ENCODE data around the gene RRAGD.

RRAGD gene

DNA sequence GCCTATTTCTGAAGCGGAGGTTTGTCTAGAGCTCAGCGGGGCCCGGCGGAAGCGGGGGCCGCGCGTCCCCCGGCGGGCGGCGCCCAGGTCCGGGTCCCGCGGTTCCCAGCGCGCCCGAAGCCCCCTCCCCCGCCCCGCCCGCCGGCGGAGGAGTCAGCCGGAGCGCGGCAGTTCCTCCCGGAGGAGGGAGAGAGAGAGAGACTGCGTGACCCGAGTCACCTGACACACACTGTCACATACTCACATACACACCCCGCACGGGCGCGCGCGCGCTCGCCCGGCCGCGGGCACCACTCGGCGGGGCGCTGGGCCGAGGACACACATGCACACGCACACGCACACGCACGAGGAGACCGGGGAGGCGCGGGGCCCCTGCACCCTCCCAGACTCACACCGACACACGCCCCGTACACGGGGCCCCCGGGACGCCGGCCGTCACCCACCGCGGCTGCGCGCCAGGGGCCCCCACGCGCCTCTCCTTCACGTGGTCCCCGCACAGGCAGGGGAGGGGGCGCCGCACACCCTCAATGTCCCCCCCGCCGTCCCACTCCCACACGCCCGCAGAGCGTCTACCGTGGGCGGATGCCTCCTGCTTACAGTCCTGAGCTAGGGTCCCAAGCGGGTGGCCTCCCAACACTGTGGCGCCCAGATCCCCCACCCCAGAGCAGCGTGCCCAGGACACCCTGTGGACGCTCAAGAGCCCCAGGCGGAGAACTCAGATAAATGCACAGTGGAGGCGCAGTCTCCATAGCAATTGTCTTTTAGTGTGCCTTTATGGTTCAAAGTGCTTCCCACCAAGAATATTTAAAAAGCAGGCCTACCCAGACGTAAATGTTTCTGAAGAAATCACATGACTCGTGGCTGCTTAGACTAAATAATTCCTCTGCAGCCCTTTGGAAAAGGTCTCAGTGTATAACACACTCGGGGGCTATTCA, at the start of gene RRAGD:
Gene RRAGD, minus strand, starts transcription at position 203 of the 935 bp plus-strand sequence. CDS start 280 bp downstream, outside the sequence.
- intact Hi-C loops (cut with micrococcal nuclease), result no loop called here
- Mint-ChIP-seq H3K4me3 (peak within 1 kb of the TSS; percentile 91), H3K9me3 (no peaks in the 10 kb centered on the region), H3K4me1 (ENCODE audit: low read depth) (peaks cover 19% of the 10 kb centered on the region), H3K36me3 (ENCODE audit: low read depth) (peaks cover 14% of the 10 kb centered on the region), H3K27ac (peak within 1 kb of the TSS; percentile 90), H3K27me3 (peaks cover 8% of the 10 kb centered on the region)

DNA sequence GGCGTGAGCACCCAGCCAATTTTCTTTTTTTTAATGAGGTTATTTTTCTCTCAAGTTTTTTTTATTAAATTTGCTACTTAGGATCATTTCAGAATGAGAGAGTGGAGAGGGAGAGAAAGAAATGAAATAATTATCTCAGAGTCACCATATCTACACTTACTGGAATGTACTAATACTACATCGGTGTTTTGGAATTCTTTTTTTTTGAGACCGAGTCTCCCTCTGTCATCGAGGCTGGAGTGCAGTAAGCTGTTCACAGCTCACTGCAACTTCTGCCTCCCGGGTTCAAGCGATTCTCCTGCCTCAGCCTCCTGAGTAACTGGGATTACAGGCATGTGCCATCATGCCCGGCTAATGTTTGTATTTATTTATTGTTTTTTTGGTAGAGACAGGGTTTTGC, 48.6 kb upstream of the RRAGD start:
- H3K4me3 Mint-ChIP-seq, result no peak overlapping the region
- no peaks in the 10 kb centered on the region for H3K4me1 Mint-ChIP-seq (ENCODE audit: low read depth)
- no peaks in the 10 kb centered on the region for H3K9me3 Mint-ChIP-seq
- no peaks in the 10 kb centered on the region for H3K27me3 Mint-ChIP-seq
- H3K27ac Mint-ChIP-seq, result no peak overlapping the region
- intact Hi-C loops (cut with micrococcal nuclease), result no loop called here
- no peaks in the 10 kb centered on the region for H3K36me3 Mint-ChIP-seq (ENCODE audit: low read depth)

- no peak overlapping the region for H3K27ac Mint-ChIP-seq
- no peaks in the 10 kb centered on the region for H3K27me3 Mint-ChIP-seq
- H3K9me3 Mint-ChIP-seq, result no peaks in the 10 kb centered on the region
- H3K36me3 Mint-ChIP-seq (ENCODE audit: low read depth), result no peaks in the 10 kb centered on the region
- H3K4me1 Mint-ChIP-seq (ENCODE audit: low read depth), result no peaks in the 10 kb centered on the region
- intact Hi-C loops (cut with micrococcal nuclease), result no loop called here
- no peak overlapping the region for H3K4me3 Mint-ChIP-seq
These were observed 47.4 kb upstream of the RRAGD start for GRCh38 chr6:89459501-89459900.

- Mint-ChIP-seq H3K9me3 (no peaks in the 10 kb centered on the region), H3K27me3 (no peaks in the 10 kb centered on the region), H3K27ac (no peak overlapping the region), H3K36me3 (ENCODE audit: low read depth) (no peaks in the 10 kb centered on the region), H3K4me1 (ENCODE audit: low read depth) (no peaks in the 10 kb centered on the region), H3K4me3 (no peak overlapping the region)
- intact Hi-C loops (cut with micrococcal nuclease), result no loop called here
These were observed 46.6 kb upstream of the RRAGD start for GRCh38 chr6:89458704-89459103.

- H3K27me3 Mint-ChIP-seq, result no peaks in the 10 kb centered on the region
- intact Hi-C loops (cut with micrococcal nuclease), result no loop called here
- no peaks in the 10 kb centered on the region for H3K4me1 Mint-ChIP-seq (ENCODE audit: low read depth)
- H3K36me3 Mint-ChIP-seq (ENCODE audit: low read depth), result no peaks in the 10 kb centered on the region
- no peak overlapping the region for H3K27ac Mint-ChIP-seq
- H3K4me3 Mint-ChIP-seq, result no peak overlapping the region
- H3K9me3 Mint-ChIP-seq, result no peaks in the 10 kb centered on the region
These were observed 42.2 kb upstream of the RRAGD start for GRCh38 chr6:89454300-89454699.

- Mint-ChIP-seq H3K36me3 (ENCODE audit: low read depth) (no peaks in the 10 kb centered on the region), H3K27ac (no peak overlapping the region), H3K27me3 (no peaks in the 10 kb centered on the region), H3K9me3 (no peaks in the 10 kb centered on the region), H3K4me3 (no peak overlapping the region), H3K4me1 (ENCODE audit: low read depth) (peaks cover 5% of the 10 kb centered on the region)
- intact Hi-C loops (cut with micrococcal nuclease), result no loop called here
These were observed 40.2 kb upstream of the RRAGD start for GRCh38 chr6:89452281-89452680.

DNA sequence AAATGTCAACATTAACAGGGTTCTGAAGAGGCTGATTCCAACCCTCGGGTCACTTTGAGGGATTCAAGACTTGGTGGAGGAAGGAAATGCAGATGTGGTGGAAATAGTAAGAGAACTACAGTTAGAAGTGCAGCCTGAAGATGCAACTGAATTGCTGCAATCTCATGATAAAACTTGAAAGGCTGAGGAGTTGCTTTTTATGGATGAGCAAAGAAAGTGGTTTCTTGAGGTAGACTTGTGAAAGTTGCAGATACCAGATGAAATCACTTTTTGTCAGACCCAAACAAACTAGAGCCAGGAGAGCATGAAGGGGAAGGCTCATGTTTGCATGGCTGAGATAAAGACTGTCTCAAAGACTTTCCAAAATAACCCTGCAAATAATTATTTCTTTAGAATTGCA, 37.1 kb upstream of the RRAGD start:
- no peak overlapping the region for H3K4me3 Mint-ChIP-seq

DNA sequence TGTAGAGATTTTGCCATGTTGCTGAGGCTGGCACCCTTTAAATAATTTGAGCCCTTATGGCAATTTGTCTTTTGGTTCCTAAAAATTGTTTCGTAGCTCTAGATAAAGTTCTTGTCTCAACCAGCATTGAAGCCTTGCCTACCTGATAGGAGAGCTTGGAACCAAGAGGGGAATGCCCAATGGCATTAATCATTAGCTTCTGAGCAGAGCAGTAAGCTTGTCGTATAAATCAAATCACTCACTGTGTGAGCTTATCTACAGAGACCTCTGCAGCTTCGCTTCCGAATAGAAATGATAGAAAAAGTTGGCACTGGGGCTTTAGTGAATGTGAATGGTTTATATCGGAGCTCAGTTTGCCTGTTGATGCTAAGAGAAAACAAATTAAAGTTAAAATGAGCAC, 31.6 kb upstream of the RRAGD start:
- H3K27me3 Mint-ChIP-seq, result no peaks in the 10 kb centered on the region
- H3K27ac Mint-ChIP-seq, result no peak overlapping the region
- no peaks in the 10 kb centered on the region for H3K4me1 Mint-ChIP-seq (ENCODE audit: low read depth)
- intact Hi-C loops (cut with micrococcal nuclease), result no loop called here
- no peaks in the 10 kb centered on the region for H3K9me3 Mint-ChIP-seq
- H3K4me3 Mint-ChIP-seq, result no peak overlapping the region
- no peaks in the 10 kb centered on the region for H3K36me3 Mint-ChIP-seq (ENCODE audit: low read depth)

More for the DNA sequence above, 37.1 kb upstream of the RRAGD start:
- no peaks in the 10 kb centered on the region for H3K27me3 Mint-ChIP-seq
- H3K9me3 Mint-ChIP-seq, result no peaks in the 10 kb centered on the region
- no peak overlapping the region for H3K27ac Mint-ChIP-seq
- H3K4me1 Mint-ChIP-seq (ENCODE audit: low read depth), result peaks cover 5% of the 10 kb centered on the region
- H3K36me3 Mint-ChIP-seq (ENCODE audit: low read depth), result no peaks in the 10 kb centered on the region
- intact Hi-C loops (cut with micrococcal nuclease), result no loop called here

GRCh38 chr6:89440200-89440599, 28.1 kb upstream of the RRAGD start:
- H3K9me3 Mint-ChIP-seq, result no peaks in the 10 kb centered on the region

GRCh38 chr6:89439014-89439413, 26.9 kb upstream of the RRAGD start:
- H3K4me3 Mint-ChIP-seq, result no peak overlapping the region
- H3K36me3 Mint-ChIP-seq (ENCODE audit: low read depth), result no peaks in the 10 kb centered on the region
- peaks cover 4% of the 10 kb centered on the region for H3K27me3 Mint-ChIP-seq
- no peak overlapping the region for H3K27ac Mint-ChIP-seq
- no peaks in the 10 kb centered on the region for H3K9me3 Mint-ChIP-seq
- peaks cover 1% of the 10 kb centered on the region for H3K4me1 Mint-ChIP-seq (ENCODE audit: low read depth)
- intact Hi-C loops (cut with micrococcal nuclease), result no loop called here

More at GRCh38 chr6:89440200-89440599, 28.1 kb upstream of the RRAGD start:
- Mint-ChIP-seq H3K27ac (no peak overlapping the region), H3K27me3 (no peaks in the 10 kb centered on the region), H3K4me3 (no peak overlapping the region), H3K36me3 (ENCODE audit: low read depth) (no peaks in the 10 kb centered on the region), H3K4me1 (ENCODE audit: low read depth) (no peaks in the 10 kb centered on the region)
- intact Hi-C loops (cut with micrococcal nuclease), result no loop called here

- Mint-ChIP-seq H3K27ac (no peak overlapping the region), H3K4me1 (ENCODE audit: low read depth) (peaks cover 6% of the 10 kb centered on the region), H3K27me3 (peaks cover 9% of the 10 kb centered on the region), H3K36me3 (ENCODE audit: low read depth) (no peaks in the 10 kb centered on the region), H3K4me3 (no peak overlapping the region), H3K9me3 (no peaks in the 10 kb centered on the region)
- intact Hi-C loops (cut with micrococcal nuclease), result no loop called here
These were observed 26.2 kb upstream of the RRAGD start for GRCh38 chr6:89438248-89438647.

DNA sequence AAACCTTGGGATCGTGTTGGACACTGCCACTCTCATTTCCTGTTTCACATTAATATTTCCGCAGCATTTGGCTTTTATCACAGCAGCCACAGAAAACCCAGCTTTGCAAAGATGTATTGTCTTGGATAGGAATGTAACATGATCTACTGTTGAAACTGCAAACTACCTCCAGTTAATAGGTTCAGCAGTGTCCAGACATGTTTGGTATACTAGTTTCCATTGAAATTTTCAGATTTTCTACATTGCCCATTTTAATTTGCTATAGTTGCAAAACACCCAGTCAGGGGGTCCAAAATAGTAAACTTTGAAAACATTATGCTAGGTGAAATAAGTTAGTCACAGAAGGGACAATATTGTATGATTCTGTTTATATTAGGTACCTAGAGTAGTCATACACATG, 24.2 kb upstream of the RRAGD start:
- Mint-ChIP-seq H3K9me3 (no peaks in the 10 kb centered on the region), H3K27me3 (peaks cover 9% of the 10 kb centered on the region), H3K4me1 (ENCODE audit: low read depth) (peaks cover 11% of the 10 kb centered on the region), H3K4me3 (no peak overlapping the region), H3K27ac (no peak overlapping the region), H3K36me3 (ENCODE audit: low read depth) (no peaks in the 10 kb centered on the region)
- intact Hi-C loops (cut with micrococcal nuclease), result no loop called here

GRCh38 chr6:89434954-89435353, 22.9 kb upstream of the RRAGD start:
- Mint-ChIP-seq H3K27ac (no peak overlapping the region), H3K27me3 (peaks cover 9% of the 10 kb centered on the region), H3K4me3 (no peak overlapping the region), H3K9me3 (no peaks in the 10 kb centered on the region), H3K4me1 (ENCODE audit: low read depth) (peaks cover 11% of the 10 kb centered on the region), H3K36me3 (ENCODE audit: low read depth) (no peaks in the 10 kb centered on the region)
- intact Hi-C loops (cut with micrococcal nuclease), result no loop called here

GRCh38 chr6:89434150-89434499, 22.1 kb upstream of the RRAGD start:
- Mint-ChIP-seq H3K27me3 (peaks cover 9% of the 10 kb centered on the region), H3K4me1 (ENCODE audit: low read depth) (peaks cover 11% of the 10 kb centered on the region), H3K9me3 (no peaks in the 10 kb centered on the region), H3K27ac (peak overlapping the region; percentile 41), H3K36me3 (ENCODE audit: low read depth) (no peaks in the 10 kb centered on the region), H3K4me3 (peak overlapping the region; percentile 77)
- intact Hi-C loops (cut with micrococcal nuclease), result no loop called here
